SK-N-MC (cell line): ENCODE results near the gene ARID2.

Source experiments
- EZH2 ChIP-seq: fragments of 200-600 bp; sonication (generic); IDR thresholded peaks from one replicate; pipeline ENCODE4 v1.6.1; 2017; ENCODE audit warnings: antibody characterized with exemption
- POLR2AphosphoS5 ChIP-seq: IDR thresholded peaks from 2 replicates; pipeline ENCODE4 v1.6.1; 2012; ENCODE audit warnings: mild to moderate bottlenecking, low read depth, low read length, borderline replicate concordance

- no peak for TF ChIP-seq POLR2AphosphoS5
- TF ChIP-seq EZH2: no peak
Observed at GRCh38 chr12:45898094-45898493, 168.6 kb downstream of the ARID2 start.
